Cardiac fibroblast (primary cell): ENCODE data around the gene HELB.
"Not testable (repeated sequence)": the region's sequence is repeated elsewhere in the genome, so short reads cannot be mapped to it uniquely, and the experiment has no call there.

Source experiments
- DNase-seq, 2 donors: peaks; one replicate each; pipeline versions ENCODE4 v3.0.0 to v3.0.0-alpha.2; 2010; ENCODE audit warnings: low read depth in 2 of 2
- H3K4me3 ChIP-seq, 2 donors: replicated peaks in 1 of 2; 1 replicate in 1 of 2; 2 replicates in 1 of 2; pipeline ENCODE4 v1.5.1; 2011; ENCODE audit warnings: low read depth in 2 of 2, low read length in 2 of 2, mild to moderate bottlenecking in 2 of 2, moderate library complexity in 1 of 2
- TF ChIP-seq, protein P1 (sequence below): IDR thresholded peaks from one replicate; pipeline ENCODE4 v1.5.1; 2011; ENCODE audit warnings: low read depth, mild to moderate bottlenecking, low read length, inconsistent platforms

The HELB gene

DNA sequence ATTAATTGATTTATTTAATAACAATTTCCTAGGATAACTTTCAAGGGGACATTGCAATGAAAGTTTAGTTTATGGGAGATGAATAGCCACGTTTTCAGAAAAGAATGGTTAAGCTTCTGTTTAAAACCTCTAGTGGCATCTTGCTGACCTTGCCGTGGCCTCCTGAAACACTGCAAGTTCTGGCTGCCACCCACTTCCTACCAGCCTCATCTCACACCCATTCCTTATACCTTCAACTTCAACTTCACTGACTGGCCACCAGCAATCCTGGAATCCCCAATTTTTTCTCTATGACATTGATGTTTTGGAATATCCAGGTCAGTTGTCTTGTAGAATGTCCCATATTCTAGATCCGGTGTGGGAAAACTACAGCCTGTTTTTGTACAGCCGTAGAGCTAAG, 5.2 kb upstream of the HELB start:
- TF ChIP-seq, protein P1, sequence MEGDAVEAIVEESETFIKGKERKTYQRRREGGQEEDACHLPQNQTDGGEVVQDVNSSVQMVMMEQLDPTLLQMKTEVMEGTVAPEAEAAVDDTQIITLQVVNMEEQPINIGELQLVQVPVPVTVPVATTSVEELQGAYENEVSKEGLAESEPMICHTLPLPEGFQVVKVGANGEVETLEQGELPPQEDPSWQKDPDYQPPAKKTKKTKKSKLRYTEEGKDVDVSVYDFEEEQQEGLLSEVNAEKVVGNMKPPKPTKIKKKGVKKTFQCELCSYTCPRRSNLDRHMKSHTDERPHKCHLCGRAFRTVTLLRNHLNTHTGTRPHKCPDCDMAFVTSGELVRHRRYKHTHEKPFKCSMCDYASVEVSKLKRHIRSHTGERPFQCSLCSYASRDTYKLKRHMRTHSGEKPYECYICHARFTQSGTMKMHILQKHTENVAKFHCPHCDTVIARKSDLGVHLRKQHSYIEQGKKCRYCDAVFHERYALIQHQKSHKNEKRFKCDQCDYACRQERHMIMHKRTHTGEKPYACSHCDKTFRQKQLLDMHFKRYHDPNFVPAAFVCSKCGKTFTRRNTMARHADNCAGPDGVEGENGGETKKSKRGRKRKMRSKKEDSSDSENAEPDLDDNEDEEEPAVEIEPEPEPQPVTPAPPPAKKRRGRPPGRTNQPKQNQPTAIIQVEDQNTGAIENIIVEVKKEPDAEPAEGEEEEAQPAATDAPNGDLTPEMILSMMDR, result no peak
- H3K4me3 ChIP-seq, result no peak overlapping the region
- DNase-seq, result no peak

DNA sequence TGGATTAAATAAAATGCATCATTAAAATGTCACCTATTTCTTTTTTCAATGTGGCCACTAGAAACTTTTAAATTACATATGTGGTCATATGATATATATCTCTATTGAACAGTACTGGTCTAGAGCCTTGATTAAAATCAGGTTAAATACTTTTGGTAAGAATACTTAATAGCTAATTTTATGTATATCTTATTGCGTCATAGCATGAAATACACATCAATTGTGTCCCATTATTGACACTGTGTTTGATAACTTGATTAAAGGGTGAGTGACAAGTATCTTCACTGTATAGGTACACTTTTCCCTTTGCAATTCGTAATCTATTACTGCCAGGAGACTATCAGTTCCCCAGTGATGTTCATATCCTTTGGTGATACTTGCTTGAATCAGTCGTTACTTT, 4.4 kb upstream of the HELB start:
- TF ChIP-seq, protein P1, result no peak
- no peak overlapping the region for H3K4me3 ChIP-seq
- no peak for DNase-seq

DNA sequence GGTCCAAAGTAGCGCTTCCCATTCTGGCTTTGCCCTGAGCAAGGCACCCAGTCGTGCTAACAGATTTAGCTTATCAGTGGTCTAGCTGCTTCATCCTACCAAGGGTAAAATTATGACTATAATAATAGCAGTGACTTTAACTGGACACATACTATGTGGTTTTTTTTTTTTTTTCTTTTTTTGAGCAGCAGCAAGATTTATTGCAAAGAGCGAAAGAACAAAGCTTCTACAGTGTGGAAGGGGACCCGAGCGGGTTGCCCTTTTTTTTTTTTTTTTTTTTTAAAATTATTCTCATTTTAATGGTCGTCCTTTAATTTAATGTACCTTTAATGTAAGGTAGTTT, 505 bp downstream of the HELB start:
- no peak for DNase-seq
- peak overlapping the region; percentile 73 to 82 for H3K4me3 ChIP-seq
- TF ChIP-seq, protein P1, result no peak

DNA sequence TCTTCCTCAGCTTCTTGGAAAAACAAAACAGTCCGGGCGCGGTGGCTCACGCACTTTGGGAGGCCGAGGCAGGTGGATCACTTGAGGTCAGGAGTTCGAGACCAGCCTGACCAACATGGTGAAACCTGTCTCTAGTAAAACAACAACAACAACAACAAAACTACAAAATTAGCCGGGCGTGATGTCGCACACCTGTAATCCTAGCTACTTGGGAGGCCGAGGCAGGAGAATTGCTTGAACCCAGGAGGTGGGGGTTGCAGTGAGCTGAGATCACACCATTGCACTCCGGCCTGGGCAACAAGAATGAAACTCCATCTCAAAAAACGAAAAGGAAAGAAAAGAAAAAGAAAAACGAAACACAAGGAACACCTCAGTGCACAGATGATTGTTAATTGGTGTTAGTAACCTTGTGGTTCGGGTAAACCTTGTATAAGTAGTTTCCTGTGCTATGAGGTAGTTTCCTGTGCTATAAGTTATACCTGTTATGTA, 1.1 kb downstream of the HELB start:
- H3K4me3 ChIP-seq, result not testable (repeated sequence)

DNA sequence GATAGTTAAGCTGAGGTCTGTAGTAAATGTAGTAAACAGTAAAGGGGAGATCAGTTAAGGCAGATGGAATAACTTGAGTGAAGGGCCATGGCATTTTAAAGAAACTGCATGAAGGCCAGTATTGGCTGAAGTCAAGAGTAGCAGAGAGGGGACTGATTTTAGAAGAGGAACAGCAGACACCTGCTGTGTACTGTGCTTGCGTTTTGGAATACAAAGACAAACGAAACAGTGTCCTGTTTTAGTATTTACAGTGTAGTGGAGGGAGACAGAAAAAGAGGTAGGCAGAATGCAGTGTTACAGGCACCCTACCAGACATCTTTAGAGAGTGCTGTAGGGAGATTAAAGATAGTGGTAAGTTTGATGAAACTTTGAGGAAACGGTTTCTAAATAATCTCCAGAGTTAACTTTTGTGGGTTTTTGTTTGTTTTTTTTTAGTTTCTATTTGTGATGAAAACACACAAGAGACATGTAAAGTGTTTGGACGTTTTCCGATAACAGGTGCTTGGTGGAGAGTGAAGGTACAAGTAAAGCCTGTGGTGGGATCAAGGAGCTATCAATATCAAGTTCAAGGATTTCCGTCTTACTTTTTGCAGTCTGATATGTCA, 2.1 kb downstream of the HELB start:
- TF ChIP-seq, protein P1, result no peak
- no peak for DNase-seq
- H3K4me3 ChIP-seq, result no peak overlapping the region

More for the DNA sequence above, 1.1 kb downstream of the HELB start:
- DNase-seq, result not testable (repeated sequence)

DNA sequence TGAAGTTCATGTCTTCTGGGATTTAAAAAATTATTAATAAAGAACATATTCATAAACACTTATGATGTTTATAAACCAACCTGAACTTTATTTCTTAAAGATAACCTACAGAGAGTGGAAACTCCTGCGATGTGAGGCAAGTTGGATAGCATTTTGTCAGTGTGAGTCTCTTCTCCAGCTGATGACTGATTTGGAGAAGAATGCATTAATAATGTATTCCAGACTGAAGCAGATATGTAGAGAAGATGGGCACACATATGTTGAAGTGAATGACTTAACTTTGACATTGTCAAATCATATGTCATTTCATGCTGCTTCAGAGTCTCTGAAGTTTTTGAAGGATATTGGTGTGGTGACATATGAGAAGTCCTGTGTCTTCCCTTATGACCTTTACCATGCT, 7.3 kb downstream of the HELB start:
- DNase-seq, result no peak
- H3K4me3 ChIP-seq, result no peak overlapping the region
- TF ChIP-seq, protein P1, result no peak

DNA sequence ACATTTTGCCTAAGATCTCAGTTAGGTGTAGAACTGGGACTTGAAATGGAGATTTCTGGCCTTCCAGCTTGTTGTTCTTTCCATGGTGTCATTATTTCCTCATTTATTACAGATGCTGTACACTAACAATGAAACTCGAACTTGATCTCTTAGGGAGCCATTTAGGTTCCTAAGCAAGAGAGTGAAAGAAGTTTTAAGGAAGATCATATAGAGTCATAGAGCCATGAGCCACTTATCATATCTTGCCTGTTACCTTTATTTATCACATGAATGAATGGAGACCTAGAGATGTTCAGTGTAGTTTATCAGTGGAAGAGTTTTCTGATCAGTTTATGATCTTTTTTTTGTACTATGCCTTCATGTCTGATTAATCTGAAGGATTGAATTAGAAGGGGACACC, 9.9 kb downstream of the HELB start:
- no peak for DNase-seq
- H3K4me3 ChIP-seq, result no peak overlapping the region
- TF ChIP-seq, protein P1, result no peak
